Hindlimb muscle (tissue), 1 donor: ENCODE measurements around the gene CFAP46. TPM values are rescaled to one million over a fixed set of nuclear protein-coding genes. Genes with fewer than 3 reads are reported as not detected.

Source experiments
- DNase-seq: peaks from one replicate; pipeline ENCODE4 v3.0.0-alpha.2; 2013
- polyA plus RNA-seq: library from polyadenylated mRNA; unstranded; fragments of 120-200 nt; gene quantifications from one replicate; pipeline ENCODE4 v1.2.1, GENCODE V29; 2013; ENCODE audit not compliant: insufficient read length

Gene CFAP46
- polyA plus RNA-seq, 1 donor = 0.12 TPM

DNA sequence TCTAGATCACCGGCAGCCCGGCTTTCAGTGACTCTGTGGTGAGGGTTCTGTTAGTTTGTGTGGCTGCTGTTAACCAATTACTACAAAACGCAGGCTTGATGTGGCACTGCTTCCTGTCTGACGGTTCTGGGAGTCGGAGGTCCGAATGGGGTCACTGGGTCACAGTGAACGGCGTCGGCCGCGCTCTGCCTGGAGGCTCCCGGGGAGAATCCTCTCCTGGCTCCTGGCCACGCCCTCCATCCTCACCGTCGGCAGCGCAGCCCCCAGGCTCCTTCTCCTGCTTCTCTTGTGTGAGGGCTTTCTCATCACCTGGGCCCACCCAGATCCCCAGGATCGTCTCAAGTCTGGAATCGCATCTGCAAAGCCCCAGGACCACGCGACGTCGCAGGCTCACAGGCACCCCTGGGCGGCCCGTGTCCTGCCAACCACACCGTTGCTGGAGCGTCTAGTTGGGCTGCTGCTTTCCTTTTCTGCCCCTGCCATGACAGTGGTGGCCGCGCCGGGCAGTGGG lies 124.6 kb downstream of the CFAP46 start:
- no peak for DNase-seq

- DNase-seq = no peak
Observed at GRCh38 chr10:132816718-132817117, 125.7 kb downstream of the CFAP46 start.

- no peak for DNase-seq
Observed at GRCh38 chr10:132815168-132815857, 127.1 kb downstream of the CFAP46 start.

DNA sequence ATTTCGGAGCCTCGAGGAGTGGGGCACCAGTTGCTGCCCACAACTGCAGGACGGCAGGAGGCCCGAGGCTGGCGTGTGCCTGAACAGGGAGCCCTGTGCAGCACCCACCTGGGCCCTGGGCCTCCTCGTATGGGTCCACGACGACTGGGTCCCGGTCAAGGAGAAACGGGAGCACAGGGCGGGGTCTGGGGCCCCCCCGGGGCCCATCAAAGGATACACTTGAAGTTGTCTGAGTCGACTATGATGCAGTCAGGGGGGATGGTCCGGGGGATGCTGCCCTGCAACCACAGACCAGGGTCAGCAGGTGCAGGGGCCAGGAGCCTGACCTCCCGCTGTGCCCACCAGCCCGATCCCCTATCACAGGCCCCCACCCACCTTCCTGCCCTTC lies 127.9 kb downstream of the CFAP46 start:
- no peak for DNase-seq

DNA sequence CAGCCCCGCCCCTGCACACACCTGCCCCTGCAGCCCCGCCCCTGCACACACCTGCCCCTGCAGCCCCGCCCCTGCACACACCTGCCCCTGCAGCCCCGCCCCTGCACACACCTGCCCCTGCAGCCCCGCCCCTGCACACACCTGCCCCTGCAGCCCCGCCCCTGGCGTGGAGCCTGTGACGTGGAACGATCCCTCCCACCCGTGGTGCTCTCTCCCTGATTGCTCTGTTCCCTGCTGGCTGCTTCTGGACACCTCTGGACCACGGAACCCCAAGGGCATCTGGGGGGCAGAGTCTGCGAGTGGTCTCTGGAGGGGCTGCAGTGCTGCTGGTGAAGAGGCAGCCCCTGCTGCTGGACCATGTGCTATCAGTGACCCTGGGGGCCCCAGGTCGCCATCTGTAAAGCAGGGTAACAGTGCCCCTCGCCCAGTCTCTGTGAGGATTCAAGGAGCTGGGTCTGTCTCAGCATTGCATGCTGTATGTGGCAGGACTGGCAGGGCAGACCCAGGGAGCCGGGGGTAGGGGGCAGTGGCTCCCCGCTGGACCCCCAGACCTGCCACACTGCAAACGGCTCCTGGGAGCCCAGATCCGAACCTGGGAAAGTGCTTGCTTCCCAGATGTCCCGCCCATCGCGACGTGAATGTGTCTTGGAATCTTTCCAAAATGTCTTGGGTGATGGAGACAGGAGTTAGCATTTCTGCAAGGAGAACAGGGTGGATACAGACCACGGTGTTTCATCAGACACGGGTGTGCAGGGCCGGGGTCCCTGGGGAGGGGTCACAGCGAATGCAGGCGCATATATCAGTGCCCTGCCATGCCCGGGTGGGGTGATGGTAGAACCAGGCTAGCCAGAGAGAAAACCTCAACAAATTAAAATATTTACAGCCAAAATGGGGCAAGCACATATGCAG lies 128.6 kb downstream of the CFAP46 start:
- no peak for DNase-seq

- DNase-seq = no peak
Observed at GRCh38 chr10:132813001-132813401, 129.4 kb downstream of the CFAP46 start.

- no peak for DNase-seq
Observed at GRCh38 chr10:132812520-132812919, 129.8 kb downstream of the CFAP46 start.

- no peak for DNase-seq
Observed at GRCh38 chr10:132811891-132812481, 130.4 kb downstream of the CFAP46 start.

GRCh38 chr10:132810807-132811700 lies 131.3 kb downstream of the CFAP46 start:
- no peak for DNase-seq

- DNase-seq = no peak
Observed at GRCh38 chr10:132810141-132810806, 132.1 kb downstream of the CFAP46 start.

DNA sequence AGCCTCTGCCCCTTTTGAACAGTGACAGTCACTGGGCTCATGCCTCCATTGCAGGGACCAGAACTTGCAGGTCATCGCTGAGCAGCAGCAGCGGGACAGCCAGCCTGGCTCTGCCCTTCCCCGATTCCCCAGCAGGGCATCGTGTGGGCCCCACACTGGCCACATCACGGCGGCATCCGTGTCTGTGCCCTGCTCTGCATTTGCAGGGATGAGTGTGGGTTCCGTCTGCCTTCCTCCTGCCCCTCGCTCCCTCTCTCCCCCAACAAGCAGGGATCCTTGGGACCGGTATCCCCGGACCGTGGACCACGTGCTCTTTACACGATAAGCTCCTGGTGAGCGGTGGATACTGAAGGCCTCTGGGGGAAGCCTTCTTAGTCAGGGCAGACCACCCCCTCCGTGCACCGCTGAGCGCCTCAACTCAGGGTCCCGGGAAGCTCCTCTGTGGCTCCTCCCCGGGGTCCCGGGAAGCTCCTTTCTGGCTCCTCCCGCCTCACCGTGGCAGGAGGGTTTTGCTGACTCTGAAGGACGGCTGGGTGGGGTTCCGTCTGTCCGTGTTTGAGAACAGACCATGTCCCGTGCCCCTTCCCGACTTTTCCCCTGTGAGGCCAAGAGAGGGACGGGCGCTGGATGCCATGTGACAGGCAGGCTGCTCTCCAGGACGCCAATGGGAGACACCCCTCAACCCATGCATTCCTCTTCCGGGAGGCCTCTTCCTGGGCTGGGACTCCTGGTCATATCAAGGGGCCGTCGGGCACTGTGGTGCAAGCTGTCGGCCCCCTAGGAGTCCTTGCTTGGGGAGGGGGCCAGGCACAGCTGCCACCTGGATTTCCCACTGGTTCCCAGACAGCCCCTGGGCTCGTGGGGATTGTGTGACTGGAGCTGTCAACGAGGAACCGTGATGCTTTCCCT lies 132.9 kb downstream of the CFAP46 start:
- no peak for DNase-seq

- no peak for DNase-seq
Observed at GRCh38 chr10:132808383-132809231, 133.8 kb downstream of the CFAP46 start.

DNA sequence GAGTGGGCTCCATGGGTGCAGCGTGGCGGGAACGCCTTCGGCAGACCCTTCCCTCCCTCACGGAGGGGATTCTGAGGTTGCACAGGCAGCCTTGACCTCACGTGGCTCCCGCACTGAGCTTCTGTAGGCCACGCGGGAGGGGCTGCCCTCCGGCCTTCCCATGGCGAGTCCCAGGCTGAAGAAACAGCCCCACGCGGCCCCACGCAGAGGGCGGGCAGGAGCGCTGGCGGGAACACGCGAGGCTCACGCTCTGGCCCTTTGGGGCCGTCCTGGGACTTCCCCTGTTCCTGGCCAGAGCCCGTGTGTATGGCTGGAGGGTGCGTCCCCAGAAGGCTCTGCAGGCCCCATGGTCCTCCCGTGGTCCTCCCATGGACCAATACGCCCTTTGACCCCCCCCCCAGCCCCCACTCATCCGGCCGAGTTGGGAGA lies 134.7 kb downstream of the CFAP46 start:
- no peak for DNase-seq

GRCh38 chr10:132806561-132807003 lies 135.8 kb downstream of the CFAP46 start:
- no peak for DNase-seq

DNA sequence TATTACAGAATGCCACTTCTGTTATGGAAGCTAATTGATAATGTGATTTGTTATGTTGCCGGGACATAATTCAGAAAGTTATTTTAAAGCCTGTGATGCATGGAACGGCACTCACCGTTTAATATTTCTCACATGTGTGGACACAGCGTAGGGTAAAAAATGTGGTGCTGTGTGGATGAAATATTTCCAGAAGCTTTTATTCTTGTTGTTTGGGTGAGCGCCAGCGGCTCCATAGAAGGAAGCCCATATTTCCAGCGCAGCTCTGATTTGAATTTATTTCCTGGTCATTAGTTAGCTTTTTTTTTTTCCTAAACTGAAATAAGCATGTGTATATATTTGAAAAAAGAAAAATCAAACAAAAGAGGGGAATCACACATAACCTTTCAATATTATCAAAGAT lies 136.3 kb downstream of the CFAP46 start:
- no peak for DNase-seq

DNA sequence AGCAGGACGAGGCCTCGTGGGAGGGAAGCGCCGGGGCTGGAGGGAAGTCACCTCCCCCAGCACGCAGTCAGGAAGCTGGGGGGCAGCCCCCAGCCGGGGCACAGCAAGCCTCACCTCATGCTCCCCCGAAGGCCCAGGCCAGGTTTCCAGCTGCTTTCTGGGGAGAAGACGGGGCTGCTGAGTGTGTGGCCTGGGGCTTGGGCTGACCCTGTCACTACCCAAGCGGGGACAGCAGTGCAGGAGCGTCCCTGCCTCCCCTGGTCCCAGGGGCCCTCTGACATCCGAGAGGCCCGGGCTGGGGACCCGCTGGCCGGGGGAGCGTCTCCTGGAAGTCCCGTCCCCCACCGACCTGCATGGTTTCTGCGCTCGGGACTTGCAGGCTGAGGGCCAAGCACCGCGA lies 136.8 kb downstream of the CFAP46 start:
- no peak for DNase-seq

- no peak for DNase-seq
Observed at GRCh38 chr10:132804785-132805426, 137.5 kb downstream of the CFAP46 start.

DNA sequence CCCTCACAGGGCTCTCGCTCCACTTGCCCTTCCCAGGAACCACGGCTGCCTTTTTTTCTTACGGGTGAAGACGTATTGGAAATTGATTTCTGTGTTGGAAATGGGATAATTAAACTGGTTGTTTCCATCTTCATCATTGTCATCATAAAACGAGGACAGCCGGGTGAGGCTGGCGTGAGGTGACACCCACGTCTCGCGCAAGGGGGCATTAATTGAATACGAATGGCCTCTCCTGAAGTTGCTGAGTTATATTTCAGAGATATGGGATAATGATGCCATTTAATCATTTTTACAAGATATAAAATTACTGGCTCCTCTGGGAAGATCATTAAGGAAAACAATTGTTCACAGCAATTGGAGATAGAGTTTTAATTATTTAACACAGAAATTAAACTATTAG lies 138.1 kb downstream of the CFAP46 start:
- DNase-seq = no peak
